SK-N-SH treated with all-trans-retinoic acid at 6 μM for 48 hours (cell line): ENCODE results near the gene FZR1.

Experiments used
- BACH2 ChIP-seq: fragments of 250-450 bp; sonication (Bioruptor Pico); IDR thresholded peaks from 2 replicates; pipeline ENCODE4 v1.9.0; 2021; ENCODE audit warnings: mild to moderate bottlenecking, borderline replicate concordance
- CREB5 ChIP-seq: fragments of 250-450 bp; sonication (Bioruptor Pico); IDR thresholded peaks from 2 replicates; pipeline ENCODE4 v1.5.1; 2020; ENCODE audit warnings: low read depth, mild to moderate bottlenecking, moderate library complexity
- PATZ1 ChIP-seq: fragments of 250-450 bp; sonication (Bioruptor Pico); IDR thresholded peaks from 2 replicates; pipeline ENCODE4 v1.8.0; 2020; ENCODE audit warnings: mild to moderate bottlenecking, moderate library complexity, borderline replicate concordance
- RARB ChIP-seq: fragments of 250-450 bp; sonication (Bioruptor Pico); IDR thresholded peaks from 2 replicates; pipeline ENCODE4 v1.8.0; 2021; ENCODE audit warnings: mild to moderate bottlenecking, moderate library complexity
- TOX ChIP-seq: fragments of 250-450 bp; sonication (Bioruptor Pico); IDR thresholded peaks from 2 replicates; pipeline ENCODE4 v1.8.0; 2021; ENCODE audit warnings: mild to moderate bottlenecking, moderate library complexity, borderline replicate concordance
- TSHZ2 ChIP-seq: fragments of 250-450 bp; sonication (Bioruptor Pico); IDR thresholded peaks from 2 replicates; pipeline ENCODE4 v1.5.0; 2020; ENCODE audit warnings: mild to moderate bottlenecking, moderate library complexity
- ZC3H10 ChIP-seq: fragments of 250-450 bp; sonication (Bioruptor Pico); IDR thresholded peaks from 2 replicates; pipeline ENCODE4 v1.5.1; 2021; ENCODE audit warnings: mild to moderate bottlenecking, moderate library complexity

- TF ChIP-seq CREB5 (CRISPR knock-in tag) = no peak
- no peak for TF ChIP-seq PATZ1 (CRISPR knock-in tag)
- TF ChIP-seq TSHZ2 (CRISPR knock-in tag) = no peak
- no peak for TF ChIP-seq ZC3H10 (CRISPR knock-in tag)
- TF ChIP-seq BACH2 = no peak
- TF ChIP-seq RARB = no peak
- TF ChIP-seq TOX (CRISPR knock-in tag) = no peak
Measured at GRCh38 chr19:3531716-3532115, 25.6 kb downstream of the FZR1 start.
